ENCODE data around the gene ZNF672.
"Not testable (repeated sequence)": the region's sequence is repeated elsewhere in the genome, so short reads cannot be mapped to it uniquely, and the experiment has no call there.

Gene ZNF672

GRCh38 chr1:248814351-248814750 lies 23.7 kb upstream of the ZNF672 start:
- DNase-seq, result no peak

- no peak for DNase-seq
These were observed 22.5 kb upstream of the ZNF672 start for GRCh38 chr1:248815407-248816034.

GRCh38 chr1:248816042-248816851 lies 21.8 kb upstream of the ZNF672 start:
- no peak for DNase-seq

DNA sequence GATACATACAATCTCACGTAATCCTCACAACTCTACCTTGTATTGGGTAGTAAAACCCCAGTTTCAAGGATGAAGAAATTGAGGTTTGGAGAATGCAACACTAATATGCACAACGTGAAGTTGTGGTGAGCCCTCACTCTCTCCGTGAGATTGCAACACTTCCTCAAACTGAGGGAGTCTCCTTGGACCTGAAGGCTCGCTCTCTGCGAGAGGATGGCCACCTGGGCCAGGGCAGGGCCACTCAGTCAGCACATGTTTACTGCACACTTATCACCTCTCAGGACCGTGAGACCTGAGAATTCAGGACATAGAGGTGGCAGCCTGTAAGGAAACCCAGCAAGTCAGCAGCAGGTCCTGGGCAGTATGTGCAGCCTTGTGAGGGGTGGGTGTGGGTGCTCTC lies 21.0 kb upstream of the ZNF672 start:
- DNase-seq, result peak; percentile 91

DNA sequence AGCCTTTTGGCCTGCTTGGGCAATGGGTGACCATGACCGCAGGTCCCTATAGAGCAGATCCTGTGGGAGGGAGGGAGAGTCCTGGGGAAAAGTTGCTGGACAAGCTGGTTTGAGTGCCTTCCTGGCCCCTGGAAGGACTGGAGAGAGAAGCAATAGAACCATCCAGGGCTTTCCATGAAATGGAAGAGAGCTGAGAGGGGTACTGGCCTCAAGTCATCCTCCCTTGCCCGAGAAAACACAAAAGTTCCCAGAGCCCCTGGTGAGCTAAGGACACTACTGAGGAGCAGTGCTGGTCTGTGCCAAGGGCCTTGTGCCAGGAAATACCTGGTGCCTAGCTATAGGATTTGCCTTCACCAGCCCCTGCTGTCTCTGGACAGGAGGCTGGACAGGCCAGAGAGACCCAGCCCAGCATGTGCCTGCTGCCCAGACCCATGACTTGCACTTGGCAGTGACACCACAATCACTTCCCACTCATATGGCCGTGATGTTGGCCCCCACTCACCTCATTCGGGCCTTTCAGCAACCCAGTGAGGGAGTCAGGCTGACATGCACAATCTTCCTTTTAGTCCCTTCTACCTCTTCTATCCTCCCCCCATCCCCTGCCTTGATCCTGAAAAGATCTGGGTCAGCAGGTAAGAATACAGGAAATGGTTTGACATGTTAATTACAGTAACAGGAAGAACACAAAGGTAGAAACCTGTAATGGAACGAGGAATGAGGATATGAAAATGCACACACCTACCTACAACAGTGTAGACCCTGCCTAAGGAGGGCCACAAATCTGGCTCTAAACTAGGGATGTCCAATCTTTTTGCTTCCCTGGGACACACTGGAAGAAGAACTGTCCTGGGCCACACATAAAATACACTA lies 19.3 kb upstream of the ZNF672 start:
- no peak for DNase-seq

- DNase-seq, result no peak
These were observed 17.9 kb upstream of the ZNF672 start for GRCh38 chr1:248820041-248820585.

GRCh38 chr1:248821101-248821500 lies 16.9 kb upstream of the ZNF672 start:
- no peak for DNase-seq

GRCh38 chr1:248821641-248822040 lies 16.4 kb upstream of the ZNF672 start:
- no peak for DNase-seq

GRCh38 chr1:248822148-248823032 lies 15.6 kb upstream of the ZNF672 start:
- peak; percentile 90 for DNase-seq

GRCh38 chr1:248823517-248824001 lies 14.5 kb upstream of the ZNF672 start:
- DNase-seq, result peak; percentile 23

- no peak for DNase-seq
These were observed 13.7 kb upstream of the ZNF672 start for GRCh38 chr1:248824301-248824700.

- no peak for DNase-seq
These were observed 13.3 kb upstream of the ZNF672 start for GRCh38 chr1:248824701-248825100.

DNA sequence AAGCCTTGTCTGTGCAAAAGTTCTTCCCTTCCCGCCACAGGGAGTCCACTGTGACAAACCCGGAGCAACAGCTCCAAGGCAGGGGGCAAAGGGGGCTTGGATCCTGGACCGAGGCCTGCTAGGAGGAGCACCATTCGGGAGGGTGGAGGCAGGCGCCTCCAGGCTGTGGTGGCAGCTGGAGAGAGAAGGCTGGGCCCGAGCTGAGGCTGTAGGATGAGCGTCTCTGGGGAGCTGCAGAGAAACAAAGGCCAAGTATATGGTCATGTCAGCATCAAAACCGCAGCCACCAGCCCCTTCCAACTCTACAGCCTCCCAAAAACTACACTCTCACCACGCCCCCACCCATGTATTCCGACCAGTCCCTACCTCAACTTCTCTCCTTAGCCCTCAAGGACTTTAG lies 12.9 kb upstream of the ZNF672 start:
- DNase-seq, result no peak

GRCh38 chr1:248825573-248825908 lies 12.5 kb upstream of the ZNF672 start:
- no peak for DNase-seq

GRCh38 chr1:248825909-248826760 lies 11.9 kb upstream of the ZNF672 start, which contains the start of gene SH3BP5L:
Gene SH3BP5L, minus strand, starts transcription at chr1:248825915. Its CDS starts 980 bp downstream, at chr1:248824935.
- peak; percentile 94 for DNase-seq

GRCh38 chr1:248828845-248829244 lies 9.2 kb upstream of the ZNF672 start:
- peak; percentile 99 for DNase-seq

GRCh38 chr1:248830718-248831017 lies 7.4 kb upstream of the ZNF672 start:
- not testable (repeated sequence) for DNase-seq

GRCh38 chr1:248831842-248832241 lies 6.2 kb upstream of the ZNF672 start:
- DNase-seq, result no peak

DNA sequence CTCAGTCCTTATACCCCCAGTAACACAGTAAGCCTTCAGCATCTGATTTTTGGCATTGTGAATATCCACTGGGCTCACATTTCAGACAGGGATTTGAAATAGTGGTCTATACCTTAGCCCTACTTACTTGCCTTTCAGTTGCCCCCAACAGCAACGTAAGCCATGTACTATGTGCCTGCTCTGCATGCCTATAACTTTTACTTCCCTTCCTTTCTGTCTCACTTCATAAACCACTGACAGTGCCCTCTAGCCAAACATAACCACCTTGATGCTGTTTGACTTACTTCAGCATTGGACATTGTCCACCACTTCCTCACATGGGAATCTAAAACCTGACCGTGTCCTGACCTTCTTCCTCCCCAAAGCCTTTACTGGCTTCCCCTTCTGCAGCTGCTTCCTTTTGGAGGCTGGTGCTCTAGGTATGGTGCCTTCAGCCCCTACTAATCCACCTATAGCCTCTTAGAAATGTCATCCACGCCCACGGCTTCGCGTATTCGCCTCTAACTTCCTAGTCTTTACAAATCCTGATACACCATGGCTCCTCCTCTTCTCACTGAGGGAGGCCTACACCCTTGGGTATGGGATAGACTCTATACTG lies 3.6 kb upstream of the ZNF672 start:
- DNase-seq, result peak; percentile 72

DNA sequence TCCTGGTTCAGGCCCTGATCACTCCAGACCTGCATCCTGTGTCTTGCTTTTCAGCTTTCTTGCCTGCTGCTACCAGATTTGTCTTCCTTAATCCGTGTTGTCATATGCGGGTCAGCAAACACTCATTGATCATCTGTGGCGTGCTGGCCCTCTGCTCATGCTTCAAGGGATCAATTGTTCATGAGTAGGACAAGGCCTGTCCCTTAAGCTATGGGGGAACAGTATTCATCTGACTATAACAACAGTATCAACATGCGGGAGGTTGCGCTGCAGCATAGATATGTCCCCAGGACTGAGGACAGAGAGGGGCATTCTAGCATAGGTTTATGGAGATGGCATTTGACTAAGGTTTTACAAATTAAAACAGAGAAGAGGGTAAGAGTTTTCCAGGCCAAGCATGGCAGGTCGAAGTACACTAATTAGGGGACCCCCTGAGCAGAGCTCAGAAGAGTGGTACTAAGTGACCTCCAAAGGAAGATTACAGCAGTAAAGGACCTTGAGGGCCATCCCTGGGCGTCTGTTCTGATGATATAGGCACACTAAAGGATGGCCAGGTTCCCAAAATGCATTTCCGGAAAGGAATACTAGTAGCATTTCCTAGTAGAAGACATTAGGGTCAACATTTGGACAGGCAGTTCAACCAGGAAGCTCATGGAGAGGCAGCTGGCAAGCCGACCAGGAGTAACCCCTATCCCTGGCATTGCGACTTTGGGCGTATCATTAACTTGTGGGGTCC lies 811 bp upstream of the ZNF672 start:
- peak; percentile 18 for DNase-seq
